ENCODE results near the gene FALEC.
"Not testable (repeated sequence)": the region's sequence is repeated elsewhere in the genome, so short reads cannot be mapped to it uniquely, and the experiment has no call there.

Gene FALEC

GRCh38 chr1:150558761-150559655 lies 43.5 kb downstream of the FALEC start:
- no peak for DNase-seq (ENCODE audit: low read depth)

GRCh38 chr1:150559656-150560010 lies 44.1 kb downstream of the FALEC start:
- DNase-seq (ENCODE audit: low read depth), result no peak

- DNase-seq (ENCODE audit: low read depth), result peak; percentile 64
Observed at GRCh38 chr1:150560011-150560438, 44.5 kb downstream of the FALEC start.

GRCh38 chr1:150560576-150561253 lies 45.2 kb downstream of the FALEC start:
- peak; percentile 79 for DNase-seq (ENCODE audit: low read depth)

- peak; percentile 52 for DNase-seq (ENCODE audit: low read depth)
Observed at GRCh38 chr1:150561254-150561973, 45.9 kb downstream of the FALEC start.

- peak; percentile 85 for DNase-seq (ENCODE audit: low read depth)
Observed at GRCh38 chr1:150561974-150562445, 46.5 kb downstream of the FALEC start.

- DNase-seq (ENCODE audit: low read depth), result peak; percentile 74
Observed at GRCh38 chr1:150562446-150563339, 47.1 kb downstream of the FALEC start.

GRCh38 chr1:150563340-150564038 lies 47.9 kb downstream of the FALEC start:
- no peak for DNase-seq (ENCODE audit: low read depth)

GRCh38 chr1:150564051-150564991 lies 48.8 kb downstream of the FALEC start:
- no peak for DNase-seq (ENCODE audit: low read depth)

GRCh38 chr1:150565240-150565991 lies 49.9 kb downstream of the FALEC start:
- not testable (repeated sequence) for DNase-seq (ENCODE audit: low read depth)

GRCh38 chr1:150566589-150567340 lies 51.2 kb downstream of the FALEC start:
- no peak for DNase-seq (ENCODE audit: low read depth)

GRCh38 chr1:150567341-150567716 lies 51.8 kb downstream of the FALEC start:
- peak; percentile 56 for DNase-seq (ENCODE audit: low read depth)

- DNase-seq (ENCODE audit: low read depth), result peak; percentile 50
Observed at GRCh38 chr1:150567717-150568593, 52.4 kb downstream of the FALEC start.

- DNase-seq (ENCODE audit: low read depth), result no peak
Observed at GRCh38 chr1:150568594-150568966, 53.0 kb downstream of the FALEC start.

GRCh38 chr1:150572918-150573647 lies 57.5 kb downstream of the FALEC start:
- no peak for DNase-seq (ENCODE audit: low read depth)

GRCh38 chr1:150573648-150574071 lies 58.1 kb downstream of the FALEC start:
- not testable (repeated sequence) for DNase-seq (ENCODE audit: low read depth)
